Hepatocyte (in vitro differentiated cells): ENCODE measurements around the gene TOR1AIP1.

ENCODE experiments used
- EZH2 ChIP-seq: fragments of 200-600 bp; sonication (generic); IDR thresholded peaks from 2 replicates; pipeline ENCODE4 v1.6.1; 2016; ENCODE audit warnings: antibody characterized with exemption, mild to moderate bottlenecking, borderline replicate concordance
- TF ChIP-seq, protein P1 (sequence below): fragments of 200-600 bp; sonication (generic); IDR thresholded peaks from 2 replicates; pipeline ENCODE4 v1.5.1; 2016; ENCODE audit warnings: antibody characterized with exemption, mild to moderate bottlenecking; ENCODE audit not compliant: poor library complexity

DNA sequence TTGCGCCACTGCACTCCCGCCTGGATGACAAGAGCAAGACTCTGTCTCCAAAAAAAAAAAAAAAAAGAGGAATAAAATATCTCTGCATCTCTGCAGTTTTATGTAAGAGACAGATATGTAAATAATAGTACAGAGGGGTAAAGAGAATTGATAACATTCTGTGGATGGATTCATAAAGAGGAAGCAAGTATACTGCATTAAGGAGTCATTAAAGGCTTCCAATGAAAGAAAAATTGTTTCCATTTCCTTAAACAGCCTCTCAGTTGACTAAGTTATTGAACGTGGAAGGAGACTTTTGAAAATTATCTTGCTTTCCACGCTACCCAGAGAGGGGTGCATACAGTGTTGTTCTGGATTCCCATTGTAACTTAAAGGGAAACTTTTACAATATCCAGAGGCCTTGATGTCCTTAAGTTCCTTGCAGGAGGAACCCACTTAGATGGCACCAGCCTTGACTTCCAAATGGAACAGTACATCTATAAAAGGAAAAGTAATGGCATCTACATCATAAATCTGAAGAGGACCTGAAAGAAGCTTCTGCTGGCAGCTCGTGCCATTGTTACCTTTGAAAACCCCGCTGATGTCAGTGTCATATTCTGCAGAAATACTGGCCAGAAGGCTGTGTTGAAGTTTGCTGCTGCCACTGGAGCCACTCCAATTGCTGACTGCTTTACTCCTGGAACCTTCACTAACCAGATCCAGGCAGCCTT, 86.4 kb downstream of the TOR1AIP1 start:
- TF ChIP-seq EZH2: no peak
- TF ChIP-seq, protein P1, sequence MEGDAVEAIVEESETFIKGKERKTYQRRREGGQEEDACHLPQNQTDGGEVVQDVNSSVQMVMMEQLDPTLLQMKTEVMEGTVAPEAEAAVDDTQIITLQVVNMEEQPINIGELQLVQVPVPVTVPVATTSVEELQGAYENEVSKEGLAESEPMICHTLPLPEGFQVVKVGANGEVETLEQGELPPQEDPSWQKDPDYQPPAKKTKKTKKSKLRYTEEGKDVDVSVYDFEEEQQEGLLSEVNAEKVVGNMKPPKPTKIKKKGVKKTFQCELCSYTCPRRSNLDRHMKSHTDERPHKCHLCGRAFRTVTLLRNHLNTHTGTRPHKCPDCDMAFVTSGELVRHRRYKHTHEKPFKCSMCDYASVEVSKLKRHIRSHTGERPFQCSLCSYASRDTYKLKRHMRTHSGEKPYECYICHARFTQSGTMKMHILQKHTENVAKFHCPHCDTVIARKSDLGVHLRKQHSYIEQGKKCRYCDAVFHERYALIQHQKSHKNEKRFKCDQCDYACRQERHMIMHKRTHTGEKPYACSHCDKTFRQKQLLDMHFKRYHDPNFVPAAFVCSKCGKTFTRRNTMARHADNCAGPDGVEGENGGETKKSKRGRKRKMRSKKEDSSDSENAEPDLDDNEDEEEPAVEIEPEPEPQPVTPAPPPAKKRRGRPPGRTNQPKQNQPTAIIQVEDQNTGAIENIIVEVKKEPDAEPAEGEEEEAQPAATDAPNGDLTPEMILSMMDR: no peak
